IMR-90 (cell line): ENCODE data around the gene SRD5A1. TPM values are rescaled to one million over a fixed set of nuclear protein-coding genes. Genes with fewer than 3 reads are reported as not detected.

ENCODE experiments used
- ATAC-seq: fragments of 200-7000 bp; cut with Tn5 transposase; 2 replicates; pipeline ENCODE4 v1.9.1; 2020; ENCODE audit warnings: low read depth, mild to moderate bottlenecking, moderate library complexity
- BruUV-seq: library from RNA; stranded (reverse); fragments of 400-500 nt; replicated peaks from 2 replicates; lab custom pipeline; 2021; lab: Mats Ljungman, UMichigan
- CTCF ChIA-PET: fragments of 300-600 bp; formaldehyde crosslinking; extraction: SDS; loops from one replicate; lab custom pipeline; 2021; ENCODE audit warnings: antibody characterized with exemption; lab: Yijun Ruan, JAX
- POLR2A ChIA-PET: fragments of 300-600 bp; sonication (Branson Sonifier 250); formaldehyde crosslinking; loops from one replicate; lab custom pipeline; 2022; ENCODE audit warnings: antibody characterized with exemption; ENCODE audit not compliant: unreplicated experiment; lab: Charles Lee
- DNase-seq: peaks from one replicate; pipeline ENCODE4 v3.0.0; 2013
- H2AFZ ChIP-seq: replicated peaks from 2 replicates; pipeline ENCODE3; 2013; ENCODE audit warnings: low read length, mild to moderate bottlenecking; ENCODE audit not compliant: poor library complexity
- H2AK5ac ChIP-seq: 2 replicates; pipeline ENCODE4 v1.6.1; 2013; ENCODE audit warnings: low read depth, low read length, inconsistent platforms
- H2AK9ac ChIP-seq: replicated peaks from 2 replicates; pipeline ENCODE3; 2013; ENCODE audit warnings: mild to moderate bottlenecking, low read depth, low read length, moderate library complexity; ENCODE audit not compliant: poor library complexity
- H2BK120ac ChIP-seq: 2 replicates; pipeline ENCODE4 v1.6.1; 2013; ENCODE audit warnings: low read depth, low read length, inconsistent platforms
- H2BK15ac ChIP-seq: 3 replicates; pipeline ENCODE4 v1.6.1; 2013; ENCODE audit warnings: low read depth, low read length, inconsistent platforms
- H2BK20ac ChIP-seq: 2 replicates; pipeline ENCODE4 v1.6.1; 2013; ENCODE audit warnings: low read depth, mild to moderate bottlenecking, inconsistent platforms, low read length, moderate library complexity
- H2BK5ac ChIP-seq: 2 replicates; pipeline ENCODE4 v1.6.1; 2013; ENCODE audit warnings: mild to moderate bottlenecking, low read depth, low read length, inconsistent platforms; ENCODE audit not compliant: poor library complexity, severe bottlenecking
- H3K14ac ChIP-seq: replicated peaks from 2 replicates; pipeline ENCODE4 v1.6.1; 2013; ENCODE audit warnings: low read depth, low read length, inconsistent platforms
- H3K18ac ChIP-seq: 2 replicates; pipeline ENCODE4 v1.6.1; 2013; ENCODE audit warnings: low read depth, low read length, control low read depth
- H3K23ac ChIP-seq: 2 replicates; pipeline ENCODE4 v1.6.1; 2013; ENCODE audit warnings: low read depth, low read length, inconsistent platforms
- H3K27ac ChIP-seq: 2 replicates; pipeline ENCODE4 v1.5.1; 2013; ENCODE audit warnings: mild to moderate bottlenecking, control low read depth, low read length; ENCODE audit not compliant: insufficient read depth
- H3K27me3 ChIP-seq: 2 replicates; pipeline ENCODE4 v1.6.1; 2013; ENCODE audit warnings: low read length; ENCODE audit not compliant: control insufficient read depth, insufficient read depth
- H3K36me3 ChIP-seq: 2 replicates; pipeline ENCODE4 v1.6.1; 2013; ENCODE audit warnings: low read length, mixed read lengths; ENCODE audit not compliant: control insufficient read depth, insufficient read depth
- H3K4ac ChIP-seq: 2 replicates; pipeline ENCODE4 v1.6.1; 2013; ENCODE audit warnings: low read depth, low read length, inconsistent platforms
- H3K4me1 ChIP-seq: 2 replicates; pipeline ENCODE4 v1.6.1; 2013; ENCODE audit warnings: low read length, mixed read lengths; ENCODE audit not compliant: control insufficient read depth, insufficient read depth
- H3K4me2 ChIP-seq: 2 replicates; pipeline ENCODE4 v1.6.1; 2013; ENCODE audit warnings: low read depth, mild to moderate bottlenecking, control low read depth, low read length, moderate library complexity
- H3K4me3 ChIP-seq: 2 replicates; pipeline ENCODE4 v1.5.1; 2013; ENCODE audit warnings: low read depth, mild to moderate bottlenecking, control low read depth, low read length, moderate library complexity; ENCODE audit not compliant: insufficient read depth
- H3K56ac ChIP-seq: 2 replicates; pipeline ENCODE4 v1.6.1; 2013; ENCODE audit warnings: low read length, inconsistent platforms; ENCODE audit not compliant: insufficient read depth; ENCODE audit errors: extremely low read depth
- H3K79me1 ChIP-seq, 2 experiments: 2 replicates each; pipeline ENCODE4 v1.6.1; 2013; ENCODE audit warnings: low read length in 2 of 2, inconsistent platforms in 1 of 2, low read depth in 1 of 2
- H3K9ac ChIP-seq: 2 replicates; pipeline ENCODE4 v1.6.1; 2013; ENCODE audit warnings: low read depth, low read length, control low read depth
- H3K9me1 ChIP-seq: 2 replicates; pipeline ENCODE4 v1.6.1; 2013; ENCODE audit warnings: low read length, inconsistent platforms; ENCODE audit not compliant: insufficient read depth
- H3K9me3 ChIP-seq: 2 replicates; pipeline ENCODE4 v1.6.1; 2013; ENCODE audit warnings: low read length; ENCODE audit not compliant: control insufficient read depth, insufficient read depth
- H4K20me1 ChIP-seq: 2 replicates; pipeline ENCODE4 v1.6.1; 2013; ENCODE audit warnings: low read length, inconsistent platforms; ENCODE audit not compliant: insufficient read depth
- H4K5ac ChIP-seq: 2 replicates; pipeline ENCODE4 v1.6.1; 2013; ENCODE audit warnings: mild to moderate bottlenecking, low read depth, low read length, control low read depth
- H4K8ac ChIP-seq, 2 experiments: 2 replicates each; pipeline ENCODE4 v1.6.1; 2013; ENCODE audit warnings: low read depth in 2 of 2, low read length in 2 of 2, control low read depth in 1 of 2, inconsistent platforms in 1 of 2
- H4K91ac ChIP-seq: 2 replicates; pipeline ENCODE4 v1.6.1; 2013; ENCODE audit warnings: low read depth, low read length, inconsistent platforms; ENCODE audit not compliant: insufficient read depth
- CHD1 ChIP-seq: IDR thresholded peaks from 2 replicates; pipeline ENCODE4 v1.6.1; 2012; ENCODE audit warnings: low read depth, low read length, improper control_type of control experiment
- RFX5 ChIP-seq: IDR thresholded peaks from 2 replicates; pipeline ENCODE4 v1.8.0; 2012; ENCODE audit warnings: low read depth, mild to moderate bottlenecking, low read length, moderate library complexity
- WGBS, 2 experiments: methylation state at CpG; one replicate each; pipeline versions ENCODE4 v1.1.5 to v1.1.7; 2013; ENCODE audit warnings: missing lambda C conversion rate in 2 of 2; ENCODE audit not compliant: insufficient read length in 1 of 2; ENCODE audit errors: extremely low coverage in 2 of 2; 5-methylcytosine and 5-hydroxymethylcytosine counted together
- dilution Hi-C: fragments of 300-500 bp; cut with HindIII; formaldehyde crosslinking; loops from one replicate; pipeline ENCODE4 v1.14.3; 2018; ENCODE audit warnings: low sequenced_read_pairs; ENCODE audit not compliant: unreplicated experiment
- in situ Hi-C: fragments of 300-500 bp; cut with MboI; formaldehyde crosslinking; loops from 3 replicates; pipeline ENCODE4 v1.14.3; 2019; ENCODE audit warnings: low sequenced_read_pairs, inconsistent platforms, mixed read lengths
- intact Hi-C: fragments of 100-400 bp; cut with micrococcal nuclease; formaldehyde crosslinking; loops from 2 replicates; pipeline ENCODE4 v1.10.0; 2022
- polyA plus RNA-seq, 3 experiments: library from polyadenylated mRNA; depleted of rRNA; stranded (reverse); fragments of >200 nt; gene quantifications; 2 replicates each; pipeline ENCODE4 v1.2.3, GENCODE V29; 2012; ENCODE audit warnings: low replicate concordance in 1 of 3
- total RNA-seq: library from RNA; depleted of rRNA; stranded (reverse); fragments of >200 nt; gene quantifications from 2 replicates; pipeline ENCODE4 v1.2.3, GENCODE V29; 2012

Gene SRD5A1
- total and polyA plus RNA-seq, 2 of the 4 experiments (the other 2 are of a cell fraction) = 6.3 to 18.2 TPM

- H3K14ac ChIP-seq = 0 out of 2 replicates have a peak overlapping the region, but pooled peaks have one; percentile 10
- ChIA-PET POLR2A (no interaction called here), CTCF (interaction anchor here (0.8 kb wide), 1 partner anchor 12 kb away, joined by 3 read pairs; no protein-coding TSS in a partner anchor)
- H3K79me1 ChIP-seq = peaks cover 0 to 80% of the 10 kb centered on the region in 2 experiments; a peak in 2 of 4 replicates
- peaks cover 97% of the 10 kb centered on the region for H4K20me1 ChIP-seq
- peaks cover 49% of the 10 kb centered on the region for H3K4me1 ChIP-seq
- H3K9me3 ChIP-seq = no peaks in the 10 kb centered on the region
- H3K18ac ChIP-seq = no peak overlapping the region
- no peaks in the 10 kb centered on the region; the same call in 1 of the 2 replicates for H3K36me3 ChIP-seq
- no peak overlapping the region for H2BK15ac ChIP-seq
- H3K4ac ChIP-seq = no peak overlapping the region
- dilution Hi-C loops = no loop called here
- H2BK120ac ChIP-seq = no peak overlapping the region
- in situ Hi-C loops = no loop called here
- no peak overlapping the region for H4K5ac ChIP-seq
- no peak for ATAC-seq
- H3K27me3 ChIP-seq = no peaks in the 10 kb centered on the region
- peak overlapping the region; percentile 64; the same call in 1 of the 2 replicates for H3K23ac ChIP-seq
- no peak overlapping the region for H4K91ac ChIP-seq
- peaks cover 64% of the 10 kb centered on the region for H3K9me1 ChIP-seq
- no peak overlapping the region for H3K4me2 ChIP-seq
- H2AK5ac ChIP-seq = no peak overlapping the region
- intact Hi-C loops = no loop called here
- no peak overlapping the region for H4K8ac ChIP-seq
- H3K27ac ChIP-seq = no peak overlapping the region
- H2AFZ ChIP-seq = no peak overlapping the region
- H3K4me3 ChIP-seq = no peak overlapping the region
- H2AK9ac ChIP-seq = no peak overlapping the region
- DNase-seq = peak; percentile 30
- no peak for TF ChIP-seq CHD1
- TF ChIP-seq RFX5 = no peak
- no peak overlapping the region for H2BK5ac ChIP-seq
- no TSS peak for BruUV-seq
- H3K9ac ChIP-seq = no peak overlapping the region
- no peak overlapping the region for H2BK20ac ChIP-seq
- no peak overlapping the region for H3K56ac ChIP-seq
- no CpG with 5 or more reads among the region's 5 CpGs for WGBS, 2 experiments
Measured at GRCh38 chr5:6719896-6720560, 86.8 kb downstream of the SRD5A1 start.
